CD1c-positive myeloid dendritic cell (primary cell): ENCODE results near the gene NDUFS8.

Experiments
- DNase-seq: peaks from one replicate; pipeline ENCODE4 v3.0.0-alpha.2; 2016; ENCODE audit errors: extremely low spot score

Gene NDUFS8

GRCh38 chr11:68049509-68050370 is 19.3 kb downstream of the NDUFS8 start:
- DNase-seq: no peak

- DNase-seq: no peak
Observed at GRCh38 chr11:68050371-68050841, 19.9 kb downstream of the NDUFS8 start.

GRCh38 chr11:68051191-68052136 is 21.0 kb downstream of the NDUFS8 start:
- DNase-seq: no peak

- no peak for DNase-seq
Observed at GRCh38 chr11:68052137-68052873, 21.8 kb downstream of the NDUFS8 start.

GRCh38 chr11:68053117-68053516 is 22.6 kb downstream of the NDUFS8 start:
- no peak for DNase-seq

GRCh38 chr11:68053981-68054812 is 23.7 kb downstream of the NDUFS8 start:
- DNase-seq: no peak

GRCh38 chr11:68056317-68057285 is 26.1 kb downstream of the NDUFS8 start:
- no peak for DNase-seq

- DNase-seq: no peak
Observed at GRCh38 chr11:68057807-68058206, 27.3 kb downstream of the NDUFS8 start.

GRCh38 chr11:68061508-68061907 is 31.0 kb downstream of the NDUFS8 start:
- DNase-seq: no peak

GRCh38 chr11:68064926-68065325 is 34.4 kb downstream of the NDUFS8 start:
- DNase-seq: peak; percentile 46

- no peak for DNase-seq
Observed at GRCh38 chr11:68065841-68066240, 35.4 kb downstream of the NDUFS8 start.

- DNase-seq: no peak
Observed at GRCh38 chr11:68066742-68067141, 36.3 kb downstream of the NDUFS8 start.

- no peak for DNase-seq
Observed at GRCh38 chr11:68067991-68068390, 37.5 kb downstream of the NDUFS8 start.

GRCh38 chr11:68071281-68072048 is 41.0 kb downstream of the NDUFS8 start:
- DNase-seq: peak; percentile 24

GRCh38 chr11:68074584-68075352 is 44.3 kb downstream of the NDUFS8 start:
- no peak for DNase-seq

GRCh38 chr11:68076371-68077042 is 46.0 kb downstream of the NDUFS8 start:
- DNase-seq: no peak
